Fibroblast of lung (primary cell): ENCODE results near the gene F10. TPM values are rescaled to one million over a fixed set of nuclear protein-coding genes. Genes with fewer than 3 reads are reported as not detected.
A peak's percentile ranks its signal among the peaks of the same experiment; 100 is the strongest.

Experiments
- DNase-seq, 2 donors: peaks; one replicate each; pipeline versions ENCODE4 v3.0.0 to v3.0.0-alpha.2; 2010; ENCODE audit warnings: low read depth in 2 of 2
- H2AFZ ChIP-seq: 2 replicates; pipeline ENCODE4 v1.5.1; 2012; ENCODE audit warnings: low read length, control low read depth, inconsistent platforms
- H3K27ac ChIP-seq: 2 replicates; pipeline ENCODE4 v1.5.1; 2011; ENCODE audit warnings: low read length, control low read depth; ENCODE audit not compliant: insufficient read depth
- H3K27me3 ChIP-seq: 2 replicates; pipeline ENCODE4 v1.5.1; 2011; ENCODE audit warnings: mild to moderate bottlenecking, low read length; ENCODE audit not compliant: control insufficient read depth, insufficient read depth
- H3K36me3 ChIP-seq: 2 replicates; pipeline ENCODE4 v1.5.1; 2011; ENCODE audit warnings: low read length; ENCODE audit not compliant: control insufficient read depth, insufficient read depth
- H3K4me1 ChIP-seq: 2 replicates; pipeline ENCODE4 v1.5.1; 2011; ENCODE audit warnings: low read length; ENCODE audit not compliant: control insufficient read depth, insufficient read depth; ENCODE audit errors: extremely low read depth
- H3K4me2 ChIP-seq: 2 replicates; pipeline ENCODE4 v1.5.1; 2011; ENCODE audit warnings: low read length, control low read depth; ENCODE audit not compliant: insufficient read depth; ENCODE audit errors: extremely low read depth
- H3K4me3 ChIP-seq, 4 experiments: fragments of 200-600 bp in 1 of 4; sonication (generic) in 1 of 4; replicated peaks in 1 of 4; 2 replicates each; pipeline ENCODE4 v1.5.1; 2011 to 2016; ENCODE audit warnings: low read length in 4 of 4, low read depth in 3 of 4, mild to moderate bottlenecking in 3 of 4, control low read depth in 2 of 4, inconsistent platforms in 1 of 4, mixed read lengths in 1 of 4; ENCODE audit not compliant: insufficient read depth in 1 of 4; ENCODE audit errors: control extremely low read depth in 1 of 4
- H3K79me2 ChIP-seq: 2 replicates; pipeline ENCODE4 v1.5.1; 2012; ENCODE audit warnings: mild to moderate bottlenecking, low read length, inconsistent platforms; ENCODE audit not compliant: control insufficient read depth, insufficient read depth
- H3K9ac ChIP-seq: 2 replicates; pipeline ENCODE4 v1.5.1; 2011; ENCODE audit warnings: mild to moderate bottlenecking, low read length, control low read depth; ENCODE audit not compliant: insufficient read depth
- H3K9me3 ChIP-seq: 2 replicates; pipeline ENCODE4 v1.5.1; 2012; ENCODE audit warnings: low read depth, low read length; ENCODE audit not compliant: control insufficient read depth, insufficient read depth
- H4K20me1 ChIP-seq: 2 replicates; pipeline ENCODE4 v1.5.1; 2011; ENCODE audit warnings: low read length; ENCODE audit not compliant: control insufficient read depth, insufficient read depth; ENCODE audit errors: extremely low read depth
- EZH2 ChIP-seq: IDR thresholded peaks from 2 replicates; pipeline ENCODE4 v1.5.1; 2012; ENCODE audit warnings: low read length, control low read depth, mild to moderate bottlenecking; ENCODE audit errors: missing control alignments
- polyA plus RNA-seq, 2 donors: library from polyadenylated mRNA; depleted of rRNA in 1 of 2; stranded (reverse) in 1 of 2; unstranded in 1 of 2; fragments of >200 nt; gene quantifications; 2 replicates each; pipeline ENCODE4 v1.2.1, GENCODE V29; 2011 to 2012; ENCODE audit warnings: missing spikeins in 1 of 2
- total RNA-seq: library from RNA; depleted of rRNA; stranded (reverse); fragments of >200 nt; gene quantifications from 2 replicates; pipeline ENCODE4 v1.2.1, GENCODE V29; 2014
- TF ChIP-seq, protein P1 (sequence below), 2 donors: IDR thresholded peaks in 1 of 2; conservative IDR thresholded peaks in 1 of 2; 1 replicate in 1 of 2; 2 replicates in 1 of 2; pipeline ENCODE4 v1.5.1; 2011 to 2012; ENCODE audit warnings: low read length in 2 of 2, control low read depth in 1 of 2, inconsistent platforms in 1 of 2, low read depth in 1 of 2, mild to moderate bottlenecking in 1 of 2

The F10 gene
- total and polyA plus RNA-seq, 2 donors (not counting 1 experiment from before 2014, with no cell fraction given): 39.9 to 41.5 TPM

GRCh38 chr13:113083022-113083373 lies 39.6 kb upstream of the F10 start:
- no peak overlapping the region for H3K4me3 ChIP-seq
- TF ChIP-seq EZH2: no peak
- TF ChIP-seq, protein P1, sequence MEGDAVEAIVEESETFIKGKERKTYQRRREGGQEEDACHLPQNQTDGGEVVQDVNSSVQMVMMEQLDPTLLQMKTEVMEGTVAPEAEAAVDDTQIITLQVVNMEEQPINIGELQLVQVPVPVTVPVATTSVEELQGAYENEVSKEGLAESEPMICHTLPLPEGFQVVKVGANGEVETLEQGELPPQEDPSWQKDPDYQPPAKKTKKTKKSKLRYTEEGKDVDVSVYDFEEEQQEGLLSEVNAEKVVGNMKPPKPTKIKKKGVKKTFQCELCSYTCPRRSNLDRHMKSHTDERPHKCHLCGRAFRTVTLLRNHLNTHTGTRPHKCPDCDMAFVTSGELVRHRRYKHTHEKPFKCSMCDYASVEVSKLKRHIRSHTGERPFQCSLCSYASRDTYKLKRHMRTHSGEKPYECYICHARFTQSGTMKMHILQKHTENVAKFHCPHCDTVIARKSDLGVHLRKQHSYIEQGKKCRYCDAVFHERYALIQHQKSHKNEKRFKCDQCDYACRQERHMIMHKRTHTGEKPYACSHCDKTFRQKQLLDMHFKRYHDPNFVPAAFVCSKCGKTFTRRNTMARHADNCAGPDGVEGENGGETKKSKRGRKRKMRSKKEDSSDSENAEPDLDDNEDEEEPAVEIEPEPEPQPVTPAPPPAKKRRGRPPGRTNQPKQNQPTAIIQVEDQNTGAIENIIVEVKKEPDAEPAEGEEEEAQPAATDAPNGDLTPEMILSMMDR (conservative IDR thresholded peaks at IDR 0.05 in 1 of 2, IDR thresholded peaks at IDR 0.05 in 1 of 2; ENCODE audit: low read depth in 1 of 2, low read length in 2 of 2): no peak
- H3K4me2 ChIP-seq: no peak overlapping the region
- H4K20me1 ChIP-seq: no peaks in the 10 kb centered on the region
- no peaks in the 10 kb centered on the region for H3K4me1 ChIP-seq
- DNase-seq: no peak
- H3K9me3 ChIP-seq: no peaks in the 10 kb centered on the region
- H3K9ac ChIP-seq: no peak overlapping the region
- H3K27me3 ChIP-seq: no peaks in the 10 kb centered on the region
- no peaks in the 10 kb centered on the region for H3K36me3 ChIP-seq
- no peak overlapping the region for H3K27ac ChIP-seq
- no peaks in the 10 kb centered on the region for H3K79me2 ChIP-seq
- H2AFZ ChIP-seq: no peak overlapping the region

- H2AFZ ChIP-seq: no peak overlapping the region
- peak; percentile 30 to 32 for DNase-seq
Measured at GRCh38 chr13:113083402-113084061, 39.1 kb upstream of the F10 start.

DNA sequence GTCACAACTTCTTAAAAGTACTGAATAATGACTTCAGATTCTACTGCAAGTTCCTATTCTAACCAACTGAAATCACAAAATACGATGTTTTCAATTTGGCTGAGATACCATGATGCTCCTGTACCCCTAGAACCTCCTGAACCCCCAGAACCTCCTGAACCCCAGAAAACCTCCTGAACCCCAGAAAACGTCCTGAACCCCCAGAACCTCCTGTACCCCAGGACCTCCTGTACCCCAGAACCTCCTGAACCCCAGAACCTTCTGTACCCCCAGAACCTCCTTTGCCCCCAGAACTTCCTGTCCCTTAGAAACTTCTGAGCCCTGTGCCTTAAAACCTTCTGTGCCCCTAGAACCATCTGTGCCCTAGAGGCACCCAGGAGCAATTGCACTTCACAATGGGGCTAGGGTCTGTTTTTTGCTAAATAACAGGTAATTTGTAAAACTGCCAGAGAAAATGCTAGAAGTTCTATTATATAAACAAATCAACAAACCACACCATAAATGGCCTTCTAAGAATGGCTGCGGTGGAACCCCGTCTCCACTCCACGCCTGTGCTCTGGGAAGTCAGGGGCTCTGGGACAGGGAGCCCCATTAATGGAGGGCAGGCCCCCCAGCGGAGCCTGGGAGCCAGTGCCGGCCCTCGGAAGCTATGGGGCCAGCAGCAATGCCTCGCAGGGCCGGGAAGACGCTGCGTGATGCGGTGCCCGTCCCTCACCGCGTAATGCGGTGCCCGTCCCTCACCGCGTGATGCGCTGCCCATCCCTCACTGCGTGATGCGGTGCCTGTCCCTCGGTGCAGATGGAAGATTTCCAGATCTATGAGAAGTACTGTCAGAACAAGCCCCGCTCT lies 38.3 kb upstream of the F10 start:
- Histone ChIP-seq H4K20me1 (no peaks in the 10 kb centered on the region), H3K4me2 (no peak overlapping the region), H3K27me3 (no peaks in the 10 kb centered on the region), H3K36me3 (no peaks in the 10 kb centered on the region), H3K4me1 (no peaks in the 10 kb centered on the region), H3K9ac (no peak overlapping the region), H2AFZ (no peak overlapping the region), H3K4me3 (no peak overlapping the region), H3K27ac (no peak overlapping the region), H3K9me3 (no peaks in the 10 kb centered on the region), H3K79me2 (no peaks in the 10 kb centered on the region)
- no peak for DNase-seq
- TF ChIP-seq, protein P1 (conservative IDR thresholded peaks at IDR 0.05 in 1 of 2, IDR thresholded peaks at IDR 0.05 in 1 of 2; ENCODE audit: low read depth in 1 of 2, low read length in 2 of 2): peak in 1 of 2 donors; percentile 13
- TF ChIP-seq EZH2: no peak

More at GRCh38 chr13:113083402-113084061, 39.1 kb upstream of the F10 start:
- Histone ChIP-seq H4K20me1 (no peaks in the 10 kb centered on the region), H3K4me2 (no peak overlapping the region), H3K9me3 (no peaks in the 10 kb centered on the region), H3K4me3 (no peak overlapping the region), H3K36me3 (no peaks in the 10 kb centered on the region), H3K27ac (no peak overlapping the region), H3K4me1 (no peaks in the 10 kb centered on the region), H3K79me2 (no peaks in the 10 kb centered on the region), H3K27me3 (no peaks in the 10 kb centered on the region), H3K9ac (no peak overlapping the region)
- no peak for TF ChIP-seq EZH2
- TF ChIP-seq, protein P1 (conservative IDR thresholded peaks at IDR 0.05 in 1 of 2, IDR thresholded peaks at IDR 0.05 in 1 of 2; ENCODE audit: low read depth in 1 of 2, low read length in 2 of 2): no peak
